Measurements from ENCODE around the gene PNPLA5.
A peak's percentile ranks its signal among the peaks of the same experiment; 100 is the strongest.
"Not testable (repeated sequence)": the region's sequence is repeated elsewhere in the genome, so short reads cannot be mapped to it uniquely, and the experiment has no call there.

The PNPLA5 gene

DNA sequence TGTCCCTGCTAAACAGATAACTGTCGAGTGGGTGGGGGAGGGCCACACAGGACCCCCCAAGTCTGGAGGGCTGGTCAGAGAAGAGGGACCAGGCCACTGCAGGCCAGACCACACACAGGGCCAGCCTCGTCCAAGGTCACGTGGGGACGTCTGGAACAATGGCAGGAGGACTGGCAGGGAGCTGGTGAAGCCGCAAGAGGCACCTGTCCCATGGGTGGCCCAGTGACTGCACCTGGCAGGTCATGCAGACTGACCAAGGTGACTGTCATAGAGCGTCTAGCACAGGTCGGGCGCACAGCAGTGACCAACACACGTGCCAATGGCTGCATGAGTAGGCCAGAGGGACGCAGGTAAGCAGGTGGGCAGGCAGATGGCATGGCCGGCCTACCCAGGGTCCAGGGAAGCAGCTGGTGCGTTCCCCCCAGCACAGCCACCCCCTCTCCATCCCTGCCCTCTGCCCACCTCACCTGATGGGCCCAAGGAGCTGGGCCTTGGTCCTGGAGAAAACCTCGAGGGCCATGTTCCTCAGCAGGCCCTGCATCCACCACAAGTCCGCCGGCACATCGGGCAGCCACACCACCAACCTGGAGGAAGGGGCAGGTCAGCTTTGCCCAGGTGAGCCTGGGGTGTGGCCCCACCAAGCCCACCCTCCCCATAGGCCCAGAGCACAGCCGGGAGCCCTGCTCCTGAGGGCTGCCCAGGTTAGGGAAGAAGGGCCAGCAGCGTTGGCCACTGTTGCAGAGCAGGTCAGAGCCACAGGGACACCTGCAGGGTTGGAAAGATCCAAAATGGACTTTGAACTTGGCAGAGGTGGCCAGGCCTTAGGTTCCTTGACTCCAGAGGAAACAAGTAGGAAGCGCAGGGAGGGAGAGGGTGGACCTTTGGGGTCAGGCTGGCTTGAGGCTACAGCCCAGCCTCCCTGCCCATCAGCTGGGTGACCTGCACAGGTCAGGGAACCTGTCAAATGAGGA is 10.4 kb downstream of the PNPLA5 start:
- no peak for DNase-seq (ENCODE audit: low read depth)

GRCh38 chr22:43880541-43880991 is 11.2 kb downstream of the PNPLA5 start:
- no peak for DNase-seq (ENCODE audit: low read depth)

DNA sequence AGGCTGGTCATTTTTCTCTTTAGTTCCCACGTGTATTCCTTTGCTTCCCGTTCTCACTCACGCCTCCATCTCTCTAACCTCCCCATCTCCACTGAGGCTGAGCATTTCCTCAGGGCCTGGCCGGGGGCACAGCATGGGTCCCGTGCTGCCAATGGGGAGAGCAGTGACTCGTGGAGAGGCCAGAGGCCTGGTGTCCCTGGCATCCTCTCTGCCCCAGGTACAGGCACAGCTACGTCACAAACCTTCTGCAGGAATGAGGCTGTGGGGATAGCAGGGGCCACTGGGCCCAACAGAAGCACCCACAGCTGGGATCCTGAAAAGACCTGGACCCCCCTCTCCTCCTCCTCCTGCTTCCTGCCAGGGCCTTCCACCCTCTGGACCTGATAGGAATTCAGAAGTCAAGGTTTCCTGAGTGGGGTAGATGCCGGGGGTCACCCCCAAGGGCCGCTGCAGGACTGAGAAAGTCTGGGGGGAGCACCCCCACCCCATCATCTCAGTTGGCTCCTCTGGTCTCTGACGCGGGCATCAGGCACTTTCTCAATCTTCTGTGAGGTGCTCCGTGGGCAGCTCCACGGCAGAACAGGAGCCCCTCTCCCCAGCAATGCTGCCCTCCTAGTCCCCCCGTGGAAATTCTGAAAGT is 11.8 kb downstream of the PNPLA5 start:
- no peak for DNase-seq (ENCODE audit: low read depth)

- DNase-seq (ENCODE audit: low read depth) = no peak
Observed at GRCh38 chr22:43878831-43879550, 12.8 kb downstream of the PNPLA5 start.

DNA sequence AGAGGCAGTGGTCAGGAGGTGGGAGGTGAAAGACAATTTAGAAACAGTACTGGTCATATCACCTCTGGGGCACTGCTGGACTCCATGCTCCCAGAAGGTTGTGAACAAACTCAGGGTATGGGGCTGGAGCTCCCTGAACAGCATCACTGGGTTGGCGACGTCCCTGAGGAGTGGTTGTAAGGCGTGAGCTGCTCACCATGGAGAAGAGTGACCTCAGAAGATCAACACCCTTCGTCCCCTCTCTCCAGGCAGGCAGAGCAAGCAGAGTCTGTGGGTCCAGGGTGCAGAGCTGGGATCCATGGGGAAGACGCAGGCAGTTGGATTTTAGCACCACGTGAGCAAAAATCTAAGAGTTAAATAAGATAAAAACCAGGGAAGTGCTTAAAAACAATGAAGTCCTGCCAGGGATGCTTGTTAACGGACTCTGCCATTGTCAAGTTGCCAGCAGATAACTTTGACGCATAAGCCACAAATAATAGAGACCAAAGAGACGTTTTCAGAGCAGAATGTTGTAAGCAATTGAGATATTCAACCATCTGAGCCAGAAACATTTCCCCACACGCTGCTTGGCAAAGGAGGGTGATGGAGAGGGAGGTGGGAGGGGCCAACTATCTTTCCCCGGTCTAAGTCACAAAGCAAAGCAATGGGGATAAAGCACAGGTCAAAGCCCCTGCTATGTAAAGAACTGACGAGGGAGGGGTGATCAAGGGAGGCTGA is 13.6 kb downstream of the PNPLA5 start:
- DNase-seq (ENCODE audit: low read depth) = peak; percentile 32

DNA sequence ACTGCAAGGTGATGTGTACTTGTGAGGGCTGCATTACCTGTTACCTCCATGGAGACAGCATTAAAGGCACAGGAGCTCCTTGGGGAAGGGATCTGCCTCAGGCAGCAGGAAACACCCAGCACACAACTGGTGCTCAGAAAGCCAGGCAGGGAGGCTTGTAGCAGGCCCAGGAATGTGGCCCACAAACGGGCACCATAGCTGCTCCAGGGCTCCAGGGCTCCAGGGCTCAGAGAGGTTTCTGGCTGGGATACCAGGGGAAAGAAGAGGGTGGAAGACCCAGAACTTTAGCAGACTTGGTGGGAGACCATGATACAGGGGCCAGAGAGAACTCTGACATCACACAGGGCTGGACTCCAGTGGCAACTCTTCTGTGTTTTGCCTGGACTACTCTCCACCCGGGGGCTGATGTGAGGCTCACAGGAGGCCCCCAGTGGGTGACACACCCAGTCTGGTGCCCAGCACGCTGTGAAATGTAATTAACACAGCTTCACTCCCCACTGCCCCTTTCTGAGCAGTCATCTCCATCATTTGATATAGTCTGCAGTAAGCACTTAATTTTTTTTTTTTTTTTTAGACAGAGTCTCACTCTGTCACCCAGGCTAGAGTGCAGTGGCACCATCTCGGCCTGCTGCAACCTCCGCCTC is 14.8 kb downstream of the PNPLA5 start:
- no peak for DNase-seq (ENCODE audit: low read depth)

DNA sequence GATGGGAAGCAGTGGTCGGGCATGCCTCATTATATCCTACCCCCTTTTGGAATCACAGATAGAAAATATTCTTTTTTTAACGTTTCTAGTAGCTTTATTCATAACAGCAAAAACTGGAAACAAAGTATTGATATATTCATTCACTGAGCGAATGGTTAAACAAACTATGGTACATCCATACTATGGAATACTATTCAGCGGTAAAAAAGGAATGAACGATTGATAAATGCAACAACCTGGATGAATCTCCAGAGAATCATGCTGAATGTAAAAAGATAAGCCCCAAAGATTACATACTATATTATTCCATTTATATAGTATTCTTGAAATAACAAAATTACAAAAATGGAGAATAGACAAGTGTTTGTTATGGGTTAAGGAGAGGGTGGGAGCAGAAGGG is 22.0 kb downstream of the PNPLA5 start:
- no peak for DNase-seq (ENCODE audit: low read depth)

DNA sequence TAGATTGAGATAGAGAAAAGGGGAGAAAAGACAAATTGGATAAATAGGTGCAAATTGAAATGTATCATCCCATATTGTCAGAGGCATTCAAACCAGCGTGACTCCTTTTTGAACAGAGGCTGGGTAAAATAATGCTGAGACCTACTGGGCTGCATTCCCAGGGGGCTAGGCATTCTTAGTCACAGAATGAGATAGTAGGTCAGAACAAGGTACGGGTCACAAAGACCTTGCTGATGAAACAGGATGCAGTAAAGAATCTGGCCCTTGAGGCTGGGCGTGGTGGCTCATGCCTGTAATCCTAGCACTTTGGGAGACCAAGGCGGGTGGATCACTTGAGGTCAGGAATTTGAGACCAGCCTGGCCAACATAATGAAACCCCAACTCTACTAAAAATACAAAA is 22.8 kb downstream of the PNPLA5 start:
- DNase-seq (ENCODE audit: low read depth) = not testable (repeated sequence)

GRCh38 chr22:43867839-43868635 is 23.8 kb downstream of the PNPLA5 start:
- DNase-seq (ENCODE audit: low read depth) = peak; percentile 40

- no peak for DNase-seq (ENCODE audit: low read depth)
Observed at GRCh38 chr22:43862882-43863202, 29.0 kb downstream of the PNPLA5 start.

DNA sequence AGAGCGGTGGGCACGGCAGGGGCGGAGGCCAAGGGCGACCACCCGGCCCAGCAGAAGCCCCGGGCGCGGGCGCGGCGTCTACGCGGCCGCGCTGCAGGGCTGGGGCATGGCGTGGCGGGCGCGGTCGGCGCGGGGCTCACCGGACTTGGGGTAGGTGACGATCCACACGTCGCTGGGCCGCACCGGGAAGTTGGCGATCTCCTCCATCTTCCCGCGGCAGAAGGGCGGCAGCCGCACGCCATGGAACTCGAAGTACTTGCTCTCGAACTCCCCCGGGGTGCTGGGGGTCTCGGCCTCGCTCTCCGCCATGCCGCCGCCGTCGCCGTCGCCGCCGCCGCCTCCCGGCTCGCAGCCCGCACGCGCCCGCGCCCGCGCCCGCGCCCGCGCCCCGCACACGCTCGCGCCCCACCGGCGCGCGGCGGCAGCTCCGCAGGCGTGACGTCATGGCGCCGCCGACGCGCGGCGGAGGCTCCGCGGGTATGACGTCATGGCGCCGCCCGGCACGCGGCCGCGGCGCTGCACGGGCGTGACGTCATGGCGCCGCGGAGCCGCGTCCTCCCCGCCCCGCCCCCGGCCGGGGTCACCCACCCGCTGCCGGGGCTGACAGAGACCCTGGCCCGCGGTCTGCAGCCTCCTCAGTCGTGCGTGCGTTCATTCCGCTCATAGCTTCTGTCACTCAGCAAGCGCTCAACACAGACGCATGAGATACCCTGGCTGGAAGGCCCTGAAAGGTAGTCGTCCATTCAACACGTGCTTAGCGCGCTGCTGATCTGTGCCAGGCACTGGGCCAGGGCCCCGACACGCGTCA is 29.5 kb downstream of the PNPLA5 start, which contains the start of gene SULT4A1:
SULT4A1 (minus strand) TSS at position 440 of the 808 bp plus-strand sequence; CDS start at position 309, 131 bp downstream.
- DNase-seq (ENCODE audit: low read depth) = no peak

DNA sequence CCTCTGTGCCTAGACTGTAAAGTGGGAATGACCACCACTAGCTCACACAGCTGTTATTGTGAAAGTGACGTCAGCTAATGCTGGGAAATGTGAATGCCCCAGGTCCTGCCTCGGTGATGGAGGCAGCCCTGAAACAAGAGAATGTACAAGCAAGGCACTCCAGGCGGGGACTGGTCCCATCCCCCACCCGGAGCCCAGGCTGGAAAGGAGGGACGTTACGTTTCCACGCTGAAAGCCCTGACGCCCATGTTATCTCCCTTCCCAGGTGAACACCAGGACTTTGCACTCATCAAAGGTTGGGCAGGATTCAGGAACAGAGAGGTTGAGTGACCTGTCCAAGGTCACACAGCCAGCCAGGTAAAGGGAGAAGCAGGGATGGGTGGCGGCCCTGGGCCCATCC is 30.3 kb downstream of the PNPLA5 start:
- DNase-seq (ENCODE audit: low read depth) = no peak

DNA sequence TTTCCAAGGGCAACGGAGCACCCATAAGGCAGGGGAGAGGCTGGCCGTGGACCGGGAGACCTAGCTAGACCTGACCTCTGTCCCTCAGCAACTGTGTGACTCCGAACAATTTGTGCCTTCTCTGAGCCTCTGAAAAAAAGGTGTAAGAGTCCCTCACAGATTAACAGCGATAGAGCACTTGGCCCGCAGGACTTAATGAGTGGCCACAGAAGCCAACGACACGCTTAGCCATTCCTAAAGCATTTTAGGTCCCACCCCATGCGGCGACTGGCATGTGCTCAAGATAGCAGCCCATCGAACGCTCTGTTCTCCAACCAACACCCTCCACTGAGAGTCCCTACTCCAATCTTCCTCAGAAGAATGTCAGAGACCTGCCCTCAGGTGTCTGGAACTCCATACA is 31.0 kb downstream of the PNPLA5 start:
- DNase-seq (ENCODE audit: low read depth) = no peak

- no peak for DNase-seq (ENCODE audit: low read depth)
Observed at GRCh38 chr22:43860126-43860525, 31.7 kb downstream of the PNPLA5 start.

DNA sequence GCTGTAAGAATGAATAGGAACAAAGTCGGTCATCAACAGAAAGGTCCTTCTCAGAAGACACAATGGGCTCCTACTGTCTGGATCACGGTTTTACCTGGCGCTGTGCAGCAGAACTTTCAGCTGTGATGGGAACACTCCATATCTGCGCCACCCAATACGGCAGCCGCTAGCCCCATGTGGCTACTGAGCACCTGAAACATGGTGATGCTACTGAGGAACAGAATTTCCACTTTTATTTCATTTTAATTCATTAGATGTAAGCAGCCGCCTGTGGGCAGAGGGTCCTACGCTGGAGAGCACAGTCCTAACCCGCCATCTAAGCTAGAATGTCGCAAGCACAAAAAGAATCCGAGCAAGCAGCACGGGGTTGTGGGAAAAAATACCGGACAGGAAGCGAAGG is 32.2 kb downstream of the PNPLA5 start:
- no peak for DNase-seq (ENCODE audit: low read depth)

GRCh38 chr22:43859176-43859575 is 32.6 kb downstream of the PNPLA5 start:
- no peak for DNase-seq (ENCODE audit: low read depth)

DNA sequence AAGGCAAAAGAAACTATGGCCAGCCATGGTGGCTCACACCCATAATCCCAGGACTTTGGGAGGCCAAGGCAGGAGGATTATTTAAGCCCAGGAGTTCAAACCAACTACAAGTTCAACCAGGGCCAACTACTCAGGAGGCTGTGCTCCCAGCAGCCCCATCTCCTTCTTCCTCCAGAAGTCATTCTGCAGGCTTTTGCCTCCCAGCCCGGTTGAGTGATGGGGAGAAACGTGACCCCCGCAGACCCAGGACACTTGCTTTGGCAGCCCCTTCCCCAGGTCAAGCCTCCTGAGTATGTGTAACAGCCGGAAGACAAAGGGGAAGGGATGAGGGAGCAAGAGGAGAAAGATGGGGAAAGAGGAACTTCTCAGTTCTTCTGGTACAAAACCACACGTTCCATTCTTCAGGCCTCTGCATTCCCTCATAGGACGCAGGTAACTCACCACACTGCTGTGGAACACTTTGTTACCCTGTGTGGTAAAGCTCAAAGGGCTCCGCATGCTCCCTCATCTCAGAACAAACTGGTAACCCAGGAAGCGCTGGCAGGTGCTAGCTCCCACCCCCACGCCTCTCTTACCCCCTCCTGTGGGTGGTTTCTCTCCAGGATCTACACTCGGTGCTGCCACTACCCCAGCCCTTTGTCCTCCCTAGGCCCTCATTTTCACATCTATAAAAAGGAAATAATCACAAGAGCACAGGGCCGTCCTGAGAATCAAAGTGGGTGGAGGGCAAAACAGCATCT is 33.5 kb downstream of the PNPLA5 start:
- DNase-seq (ENCODE audit: low read depth) = no peak

DNA sequence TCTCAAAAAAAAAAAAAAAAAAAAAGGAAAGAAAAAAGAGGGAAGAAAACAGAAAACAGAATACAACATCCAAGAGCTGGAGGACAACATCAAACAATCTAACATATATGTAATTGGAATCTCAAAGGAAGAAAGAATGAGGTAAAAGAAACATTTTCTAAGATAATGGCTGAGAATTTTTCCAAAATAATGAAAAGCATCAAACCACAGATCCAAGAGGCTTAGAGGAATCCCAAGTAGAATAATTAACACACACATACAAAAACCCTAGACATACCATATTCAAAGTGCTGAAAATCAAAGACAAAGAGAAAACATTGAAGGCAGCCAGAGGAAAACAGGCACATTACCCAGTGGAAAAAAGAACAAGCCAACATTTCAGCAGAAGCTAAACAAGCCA is 34.4 kb downstream of the PNPLA5 start:
- DNase-seq (ENCODE audit: low read depth) = no peak

DNA sequence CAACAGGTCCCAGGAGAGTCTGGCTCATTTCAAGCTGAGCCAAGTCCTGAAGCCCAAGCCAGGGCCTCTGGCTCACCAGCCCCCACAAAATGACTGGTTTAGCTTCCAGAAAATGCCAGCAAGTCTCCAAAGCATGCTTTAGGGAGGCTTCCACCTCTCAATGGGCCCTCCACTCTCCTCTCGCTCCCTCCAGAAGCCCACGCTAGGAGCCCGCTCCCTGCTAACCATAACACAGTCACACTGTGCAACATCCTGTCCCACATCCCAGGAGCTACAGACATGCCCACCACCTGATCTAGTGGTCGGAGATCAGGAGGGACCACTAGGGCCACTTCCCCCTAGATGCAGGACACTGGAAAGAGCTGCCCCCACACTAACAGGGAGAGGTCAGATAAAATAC is 36.4 kb downstream of the PNPLA5 start:
- DNase-seq (ENCODE audit: low read depth) = no peak

Data from fibroblast of gingiva (primary cell).